H9 (cell line): ENCODE measurements around the gene NBPF26. TPM values are rescaled to one million over a fixed set of nuclear protein-coding genes. Genes with fewer than 3 reads are reported as not detected.
"Not testable (repeated sequence)": the region's sequence is repeated elsewhere in the genome, so short reads cannot be mapped to it uniquely, and the experiment has no call there.

ENCODE experiments used
- DNase-seq: peaks from one replicate; pipeline ENCODE4 v3.0.0-alpha.2; 2017
- H2AFZ ChIP-seq: one replicate; pipeline ENCODE4 v1.6.1; 2013; ENCODE audit warnings: mild to moderate bottlenecking, low read length, control low read depth, moderate library complexity
- H2AK5ac ChIP-seq: 2 replicates; pipeline ENCODE4 v1.6.1; 2013; ENCODE audit warnings: low read length, control low read depth, mixed read lengths; ENCODE audit not compliant: insufficient read length
- H2BK120ac ChIP-seq: one replicate; pipeline ENCODE4 v1.6.1; 2013; ENCODE audit warnings: low read depth, mild to moderate bottlenecking, low read length, control low read depth, inconsistent platforms; ENCODE audit not compliant: poor library complexity, severe bottlenecking
- H2BK12ac ChIP-seq: 2 replicates; pipeline ENCODE4 v1.6.1; 2013; ENCODE audit warnings: low read length, control low read depth, mixed read lengths, low read depth; ENCODE audit not compliant: insufficient read length
- H2BK15ac ChIP-seq: 2 replicates; pipeline ENCODE4 v1.6.1; 2013; ENCODE audit warnings: low read depth, low read length, control low read depth
- H2BK20ac ChIP-seq: one replicate; pipeline ENCODE4 v1.6.1; 2013; ENCODE audit warnings: low read depth, mild to moderate bottlenecking, low read length, control low read depth, inconsistent platforms; ENCODE audit not compliant: poor library complexity, severe bottlenecking
- H2BK5ac ChIP-seq: 2 replicates; pipeline ENCODE4 v1.6.1; 2013; ENCODE audit warnings: low read length, control low read depth, mixed read lengths; ENCODE audit not compliant: insufficient read length
- H3K14ac ChIP-seq: 2 replicates; pipeline ENCODE4 v1.6.1; 2013; ENCODE audit warnings: low read length, control low read depth; ENCODE audit not compliant: insufficient read depth
- H3K18ac ChIP-seq: 2 replicates; pipeline ENCODE4 v1.6.1; 2013; ENCODE audit warnings: low read depth, mild to moderate bottlenecking, mixed read lengths, low read length, control low read depth; ENCODE audit not compliant: insufficient read length
- H3K23ac ChIP-seq: 2 replicates; pipeline ENCODE4 v1.6.1; 2013; ENCODE audit warnings: low read length, control low read depth, mixed read lengths, low read depth; ENCODE audit not compliant: insufficient read length
- H3K23me2 ChIP-seq: 2 replicates; pipeline ENCODE4 v1.6.1; 2013; ENCODE audit warnings: low read depth, mild to moderate bottlenecking, mixed read lengths, low read length, control low read depth; ENCODE audit not compliant: insufficient read length, poor library complexity, severe bottlenecking
- H3K27ac ChIP-seq: 2 replicates; pipeline ENCODE4 v1.5.1; 2013; ENCODE audit warnings: low read length, control low read depth, mixed read lengths, low read depth; ENCODE audit not compliant: insufficient read length
- H3K27me3 ChIP-seq: 2 replicates; pipeline ENCODE4 v1.6.1; 2013; ENCODE audit warnings: low read length, control low read depth, inconsistent platforms; ENCODE audit not compliant: insufficient read depth
- H3K4ac ChIP-seq: 2 replicates; pipeline ENCODE4 v1.6.1; 2013; ENCODE audit warnings: low read depth, mild to moderate bottlenecking, control low read depth, inconsistent platforms, low read length, moderate library complexity
- H3K4me1 ChIP-seq: 2 replicates; pipeline ENCODE4 v1.6.1; 2013; ENCODE audit warnings: low read length, control low read depth, inconsistent platforms; ENCODE audit not compliant: insufficient read depth
- H3K4me2 ChIP-seq: 2 replicates; pipeline ENCODE4 v1.6.1; 2013; ENCODE audit warnings: low read length, control low read depth, mixed read lengths; ENCODE audit not compliant: insufficient read length, insufficient read depth
- H3K56ac ChIP-seq: 2 replicates; pipeline ENCODE4 v1.6.1; 2013; ENCODE audit warnings: low read depth, mild to moderate bottlenecking, mixed read lengths, low read length, control low read depth; ENCODE audit not compliant: insufficient read length
- H3K79me1 ChIP-seq: 2 replicates; pipeline ENCODE4 v1.6.1; 2013; ENCODE audit warnings: low read depth, mild to moderate bottlenecking, moderate library complexity, low read length, control low read depth, inconsistent platforms; ENCODE audit not compliant: insufficient read depth, poor library complexity, severe bottlenecking
- H3K79me2 ChIP-seq: 2 replicates; pipeline ENCODE4 v1.6.1; 2013; ENCODE audit warnings: low read length, control low read depth, inconsistent platforms; ENCODE audit not compliant: insufficient read depth
- H3K9ac ChIP-seq: 2 replicates; pipeline ENCODE4 v1.6.1; 2013; ENCODE audit warnings: low read length, control low read depth, mixed read lengths; ENCODE audit not compliant: insufficient read length; ENCODE audit errors: extremely low read depth
- H3K9me3 ChIP-seq: one replicate; pipeline ENCODE4 v1.6.1; 2013; ENCODE audit warnings: low read depth, low read length, inconsistent platforms; ENCODE audit not compliant: control insufficient read depth
- H3T11ph ChIP-seq: one replicate; pipeline ENCODE4 v1.6.1; 2013; ENCODE audit warnings: mild to moderate bottlenecking, low read length, control low read depth, inconsistent platforms
- H4K20me1 ChIP-seq: one replicate; pipeline ENCODE4 v1.6.1; 2013; ENCODE audit not compliant: control insufficient read depth, insufficient read length, insufficient read depth
- H4K5ac ChIP-seq: 2 replicates; pipeline ENCODE4 v1.6.1; 2013; ENCODE audit warnings: low read depth, mild to moderate bottlenecking, mixed read lengths, low read length, control low read depth; ENCODE audit not compliant: insufficient read length
- H4K8ac ChIP-seq: replicated peaks from 2 replicates; pipeline ENCODE4 v1.6.1; 2013; ENCODE audit warnings: low read length, control low read depth, mixed read lengths, low read depth; ENCODE audit not compliant: insufficient read length
- H4K91ac ChIP-seq: 2 replicates; pipeline ENCODE4 v1.6.1; 2013; ENCODE audit warnings: low read depth, mild to moderate bottlenecking, moderate library complexity, mixed read lengths, low read length, control low read depth; ENCODE audit not compliant: insufficient read length
- H3K27ac Mint-ChIP-seq, 3 experiments: 2 replicates in 2 of 3; 3 replicates in 1 of 3; pipeline ENCODE4 v1.8.0; 2020 to 2021; ENCODE audit warnings: mixed read lengths in 3 of 3, mild to moderate bottlenecking in 1 of 3, moderate library complexity in 1 of 3
- H3K27me3 Mint-ChIP-seq: 2 replicates; pipeline ENCODE4 v1.8.0; 2021; ENCODE audit warnings: low read depth, mild to moderate bottlenecking, moderate library complexity, mixed read lengths
- H3K36me3 Mint-ChIP-seq, 3 experiments: 2 replicates in 2 of 3; 3 replicates in 1 of 3; pipeline ENCODE4 v1.8.0; 2020 to 2021; ENCODE audit warnings: low read depth in 3 of 3, mixed read lengths in 3 of 3; ENCODE audit not compliant: insufficient read depth in 1 of 3
- H3K4me1 Mint-ChIP-seq, 2 experiments: 2 replicates each; pipeline ENCODE4 v1.8.0; 2020; ENCODE audit warnings: mixed read lengths in 2 of 2
- H3K4me3 Mint-ChIP-seq, 2 experiments: 2 replicates in 1 of 2; 3 replicates in 1 of 2; pipeline ENCODE4 v1.8.0; 2020 to 2021; ENCODE audit warnings: mild to moderate bottlenecking in 2 of 2, mixed read lengths in 2 of 2, moderate library complexity in 1 of 2
- H3K9me3 Mint-ChIP-seq, 2 experiments: 2 replicates in 1 of 2; 3 replicates in 1 of 2; pipeline ENCODE4 v1.8.0; 2020; ENCODE audit warnings: mild to moderate bottlenecking in 2 of 2, mixed read lengths in 2 of 2, moderate library complexity in 1 of 2
- CTCF ChIP-seq: fragments of 200-600 bp; sonication (generic); conservative IDR thresholded peaks from 3 replicates; pipeline ENCODE4 v1.8.0; 2021; ENCODE audit warnings: antibody characterized with exemption, mild to moderate bottlenecking
- WGBS: extraction: QIAGEN DNeasy Blood & Tissue Kit; methylation state at CpG from one replicate; pipeline ENCODE4 v1.1.7; 2013; ENCODE audit warnings: missing lambda C conversion rate, low lambda C conversion rate, mixed read lengths; ENCODE audit not compliant: insufficient read length; ENCODE audit errors: extremely low coverage; 5-methylcytosine and 5-hydroxymethylcytosine counted together
- total RNA-seq: library from RNA; stranded (reverse); gene quantifications from 2 replicates; pipeline ENCODE4 v1.2.1, GENCODE V29; 2021

Gene NBPF26
- total RNA-seq, 1 experiment from 2014 or later: 9.9 TPM

DNA sequence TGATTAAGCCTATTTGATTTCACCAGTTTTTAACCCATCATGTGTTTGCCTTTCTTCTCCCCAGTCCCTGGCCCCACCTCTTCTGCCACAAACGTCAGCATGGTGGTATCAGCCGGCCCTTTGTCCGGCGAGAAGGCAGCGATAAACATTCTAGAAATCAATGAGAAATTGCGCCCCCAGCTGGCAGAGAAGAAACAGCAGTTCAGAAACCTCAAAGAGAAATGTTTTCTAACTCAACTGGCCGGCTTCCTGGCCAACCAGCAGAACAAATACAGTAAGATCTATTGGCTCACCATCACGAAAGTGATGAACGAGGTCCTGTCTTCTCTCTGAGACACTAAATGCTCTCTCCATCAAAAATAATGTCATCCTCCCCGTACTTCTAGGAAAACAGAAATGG lies 88.1 kb downstream of the NBPF26 start:
- not testable (repeated sequence) for H3K23me2 ChIP-seq, H3K4me1 ChIP-seq, H3K79me1 ChIP-seq, H3K9me3 ChIP-seq, H3K27me3 Mint-ChIP-seq, H3K56ac ChIP-seq, H4K5ac ChIP-seq, H4K8ac ChIP-seq, H4K91ac ChIP-seq, H3K9ac ChIP-seq, H3K27me3 ChIP-seq, H3K4me2 ChIP-seq, H2AK5ac ChIP-seq, H2AFZ ChIP-seq, H3K4me1 Mint-ChIP-seq, H3T11ph ChIP-seq, H2BK120ac ChIP-seq, H3K36me3 Mint-ChIP-seq, H2BK12ac ChIP-seq, H2BK15ac ChIP-seq, H3K23ac ChIP-seq, H3K9me3 Mint-ChIP-seq, H3K4ac ChIP-seq, H3K4me3 Mint-ChIP-seq, H2BK20ac ChIP-seq, H3K27ac Mint-ChIP-seq, H2BK5ac ChIP-seq, H4K20me1 ChIP-seq, H3K79me2 ChIP-seq, H3K27ac ChIP-seq, H3K14ac ChIP-seq, H3K18ac ChIP-seq
- DNase-seq: peak; percentile 45
- WGBS: no CpG with 5 or more reads among the region's 10 CpGs
- peak; percentile 68 for TF ChIP-seq CTCF

GRCh38 chr1:120825051-120825450 lies 101.3 kb downstream of the NBPF26 start:
- no CpG with 5 or more reads among the region's 4 CpGs for WGBS
- not testable (repeated sequence) for H3K4me3 Mint-ChIP-seq, H4K91ac ChIP-seq, H3K79me1 ChIP-seq, H2BK15ac ChIP-seq, H3K14ac ChIP-seq, H2BK20ac ChIP-seq, H3K4me1 ChIP-seq, H2AFZ ChIP-seq, H3K23me2 ChIP-seq, H3K4ac ChIP-seq, H3K36me3 Mint-ChIP-seq, H3K79me2 ChIP-seq, H3K27ac Mint-ChIP-seq, H3K9me3 Mint-ChIP-seq, DNase-seq, H4K5ac ChIP-seq, H3K56ac ChIP-seq, H2BK5ac ChIP-seq, H3K27ac ChIP-seq, H3K27me3 ChIP-seq, H3T11ph ChIP-seq, H3K27me3 Mint-ChIP-seq, H3K9me3 ChIP-seq, H3K23ac ChIP-seq, H3K4me1 Mint-ChIP-seq, H4K20me1 ChIP-seq, H2BK120ac ChIP-seq, H2BK12ac ChIP-seq, H3K4me2 ChIP-seq, H3K9ac ChIP-seq, H2AK5ac ChIP-seq, H4K8ac ChIP-seq, H3K18ac ChIP-seq
